HG02885 (cell line): ENCODE measurements around the gene OR7G2.

Experiments used
- ATAC-seq: cut with Tn5 transposase; IDR thresholded peaks from one replicate; pipeline ENCODE4 v1.9.1; 2021; ENCODE audit warnings: mild to moderate bottlenecking; ENCODE audit not compliant: unreplicated experiment, poor library complexity

Gene OR7G2

DNA sequence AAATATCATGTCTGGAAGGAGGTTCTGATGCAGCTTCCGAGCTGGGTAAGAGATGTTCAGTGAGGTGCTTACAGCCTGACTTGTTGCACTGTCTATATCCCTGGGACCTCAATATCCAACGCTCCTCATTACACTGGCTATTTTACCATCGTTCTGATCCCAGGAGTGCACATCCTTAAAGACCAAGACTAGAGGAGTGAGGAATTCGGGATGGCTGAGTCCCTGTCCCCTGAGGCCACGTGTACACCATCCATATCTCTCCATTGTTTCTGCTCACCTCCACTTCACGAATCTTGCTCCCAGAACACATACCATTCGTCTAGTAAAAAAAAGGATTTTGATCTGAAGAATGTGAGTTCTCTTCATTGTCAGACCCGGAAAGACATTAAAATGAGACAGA is at the start of gene OR7G2:
Gene OR7G2, minus strand, starts transcription at position 101 of the 400 bp plus-strand sequence. CDS start 4,232 bp downstream, outside the sequence.
- ATAC-seq: no peak

DNA sequence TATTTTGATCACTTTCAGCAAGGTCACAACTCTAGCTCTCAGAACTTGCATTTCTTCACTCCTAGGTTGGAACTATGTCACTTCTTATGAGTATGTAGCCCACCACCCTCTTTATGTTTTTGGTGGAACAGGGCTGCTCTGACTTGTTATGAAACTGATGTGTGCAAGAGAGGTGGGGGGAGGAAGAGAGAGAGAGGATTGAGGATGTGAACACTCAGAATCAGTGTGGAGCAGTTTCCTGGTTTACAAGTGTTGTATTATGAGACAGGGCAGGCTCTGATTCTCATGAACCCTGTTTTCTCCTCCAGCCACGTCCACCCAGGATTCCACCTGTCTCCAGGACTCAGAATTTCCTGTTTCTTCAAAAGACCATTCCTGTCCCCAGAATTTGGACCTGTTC is 49.0 kb upstream of the OR7G2 start:
- ATAC-seq: no peak

DNA sequence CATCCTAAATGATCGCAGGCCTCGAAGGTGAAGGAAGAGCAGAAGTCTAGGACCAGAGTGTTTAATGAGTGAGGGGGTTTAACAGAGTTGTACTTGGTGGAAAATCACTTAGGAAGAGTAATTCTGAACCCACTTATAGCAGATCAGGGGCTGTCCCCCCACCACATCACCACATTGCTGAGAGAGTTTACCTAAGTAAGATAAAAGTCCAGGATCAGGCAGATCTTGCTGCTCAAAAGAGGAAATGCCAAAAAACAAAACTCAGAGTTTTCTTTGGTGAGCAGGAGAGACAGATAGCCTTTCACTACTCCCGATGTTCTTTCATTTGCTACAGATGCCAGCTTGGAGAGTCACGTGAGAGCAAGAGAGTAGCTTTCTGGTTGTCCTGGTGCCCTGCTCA is 48.3 kb upstream of the OR7G2 start:
- no peak for ATAC-seq

DNA sequence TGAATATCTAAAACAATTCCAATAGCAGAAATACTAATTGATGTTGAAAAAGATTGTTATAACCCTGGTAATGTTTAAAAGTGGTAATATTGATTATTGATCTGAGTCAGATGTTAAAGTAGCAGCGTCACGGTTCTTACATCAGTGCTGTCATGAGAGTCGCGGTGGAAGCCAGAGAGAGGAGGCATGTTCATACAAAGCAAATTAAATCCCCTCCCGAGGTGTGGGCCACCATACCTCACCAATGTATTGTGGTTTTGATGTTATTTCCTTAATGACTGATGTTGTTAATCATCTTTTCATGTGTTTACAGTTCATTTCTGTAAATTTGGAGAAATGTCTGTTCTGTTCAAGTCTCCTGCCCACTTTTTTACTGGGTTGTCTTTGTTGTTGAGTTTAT is 44.1 kb upstream of the OR7G2 start:
- ATAC-seq: no peak

DNA sequence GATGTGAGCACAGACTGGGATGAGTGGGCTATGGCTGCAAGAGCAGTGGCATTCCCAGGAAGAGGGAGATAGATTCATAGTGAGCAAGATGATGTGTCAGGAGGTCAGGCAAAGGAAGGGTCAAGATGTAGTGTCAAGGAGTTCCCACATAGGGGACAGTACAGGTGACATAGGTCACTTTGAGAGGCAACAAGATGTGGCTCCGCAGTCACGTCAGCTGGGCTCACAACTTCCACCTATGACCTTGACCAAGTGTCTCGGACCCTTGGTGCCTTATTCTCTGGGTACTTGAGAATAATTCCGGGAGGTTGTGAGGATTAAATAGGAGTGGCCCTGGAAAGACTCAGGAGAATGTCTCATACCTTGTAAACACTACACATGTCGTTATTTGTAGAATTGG is 43.4 kb upstream of the OR7G2 start:
- ATAC-seq: no peak

DNA sequence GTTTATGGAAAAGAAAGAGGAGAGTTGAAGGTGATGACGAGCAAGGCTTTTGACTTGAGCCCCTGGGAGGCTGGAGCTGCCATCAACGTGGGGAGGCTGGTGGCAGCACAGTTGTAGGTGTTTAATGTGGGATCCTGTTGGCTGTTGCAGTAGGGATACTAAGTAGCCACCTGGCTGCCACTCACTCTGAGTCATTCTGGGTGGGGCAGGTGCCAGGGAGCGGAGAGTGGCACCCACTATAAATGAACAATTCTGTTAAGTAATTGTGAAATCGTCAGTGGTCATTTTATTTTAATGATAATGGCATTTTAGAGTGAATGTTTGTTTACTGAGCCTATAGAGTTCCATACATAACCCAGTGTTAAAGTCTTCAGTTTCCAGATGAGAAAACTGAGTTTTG is 42.7 kb upstream of the OR7G2 start:
- ATAC-seq: no peak

DNA sequence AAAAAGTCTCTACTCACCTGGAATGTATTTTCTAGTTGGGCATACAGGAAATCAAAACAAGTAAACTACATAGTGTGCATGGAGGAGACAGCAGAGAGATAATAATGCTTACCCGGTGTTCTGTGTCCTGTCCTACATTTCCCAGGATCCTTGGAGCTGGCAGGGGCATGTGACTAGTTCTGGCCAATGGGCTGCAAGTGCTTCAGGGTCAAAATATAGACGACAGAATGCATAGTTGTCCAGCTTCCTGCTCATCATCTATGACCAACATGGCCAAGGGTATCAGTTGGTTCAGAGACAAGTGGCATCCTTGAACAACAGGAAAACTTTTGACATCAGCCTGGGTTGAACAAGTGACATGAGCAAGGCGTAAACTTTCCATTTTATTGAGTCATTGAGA is 41.4 kb upstream of the OR7G2 start:
- no peak for ATAC-seq

DNA sequence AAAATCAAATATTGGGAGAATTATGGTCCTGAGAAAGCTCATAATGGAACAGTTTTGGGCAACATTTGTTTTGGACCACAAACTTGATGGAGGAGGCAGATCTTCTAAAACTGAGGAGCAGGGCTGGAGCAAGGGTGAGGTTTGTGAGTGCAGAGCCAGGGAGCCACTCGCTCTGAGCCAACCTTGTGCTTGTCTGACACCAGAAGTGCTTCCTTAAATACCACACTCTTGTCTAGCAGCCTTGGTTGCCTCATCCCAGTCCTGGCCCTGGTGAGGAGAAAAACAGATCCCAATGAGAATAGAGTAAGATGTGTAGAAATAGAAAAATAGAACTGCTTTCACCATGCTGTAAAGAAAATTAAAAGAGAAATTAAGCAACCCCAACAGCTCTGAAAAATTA is 39.6 kb upstream of the OR7G2 start:
- no peak for ATAC-seq

DNA sequence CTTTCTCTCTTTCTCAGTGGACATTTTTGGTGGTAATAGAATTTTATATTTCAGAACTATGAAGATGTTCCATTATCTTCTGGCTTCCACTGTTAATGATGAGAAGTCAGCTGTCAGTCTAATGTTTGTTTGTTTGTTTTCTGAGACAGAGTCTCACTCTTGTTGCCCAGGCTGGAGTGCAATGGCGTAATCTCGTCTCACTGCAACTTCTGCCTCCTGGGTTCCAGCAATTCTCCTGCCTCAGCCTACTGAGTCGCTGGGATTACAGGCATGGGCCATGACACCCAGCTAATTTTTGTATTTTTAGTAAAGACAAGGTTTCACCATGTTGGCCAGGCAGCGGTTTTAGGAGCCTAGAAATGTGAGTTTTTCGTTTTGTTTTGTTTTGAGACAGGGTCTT is 37.6 kb upstream of the OR7G2 start:
- ATAC-seq: no peak

DNA sequence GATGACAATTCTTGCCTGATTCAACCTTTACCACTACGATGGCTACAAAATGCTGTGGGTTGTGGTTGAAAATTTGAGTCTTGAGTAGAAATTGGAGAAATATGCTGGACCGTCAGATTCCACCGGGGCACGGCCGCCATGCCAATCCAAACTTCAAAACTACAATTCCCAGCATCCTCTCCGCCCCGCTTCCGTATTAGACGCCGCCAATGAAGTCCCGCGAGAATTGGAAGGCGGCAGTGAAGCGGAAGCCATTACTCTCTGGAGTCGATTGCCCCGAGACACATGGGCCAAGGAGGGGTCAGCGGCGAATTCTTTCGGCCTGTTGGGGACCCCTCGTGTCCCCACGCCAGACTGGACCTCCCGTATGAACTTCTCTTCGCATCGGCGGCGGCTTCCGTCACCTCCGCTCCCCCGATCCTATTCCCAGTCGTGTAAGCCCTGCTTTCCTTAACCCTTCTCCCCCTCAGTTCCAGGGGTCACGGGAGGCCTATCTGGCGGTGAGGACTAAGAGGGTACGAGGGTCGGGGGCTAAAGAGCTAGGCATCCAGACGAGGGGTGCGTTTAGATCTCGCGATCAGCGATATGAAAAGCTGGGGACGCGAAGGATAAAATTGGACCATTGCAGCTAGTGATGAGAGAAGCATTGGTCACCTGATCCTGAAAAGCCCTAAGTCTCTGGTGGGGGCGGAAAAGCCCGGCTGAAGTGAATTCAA is 33.0 kb upstream of the OR7G2 start, which contains the start of gene ZNF317:
Gene ZNF317, plus strand, starts transcription at position 239 of the 716 bp plus-strand sequence. CDS start 15,620 bp downstream, outside the sequence.
- ATAC-seq: peak; percentile 93

DNA sequence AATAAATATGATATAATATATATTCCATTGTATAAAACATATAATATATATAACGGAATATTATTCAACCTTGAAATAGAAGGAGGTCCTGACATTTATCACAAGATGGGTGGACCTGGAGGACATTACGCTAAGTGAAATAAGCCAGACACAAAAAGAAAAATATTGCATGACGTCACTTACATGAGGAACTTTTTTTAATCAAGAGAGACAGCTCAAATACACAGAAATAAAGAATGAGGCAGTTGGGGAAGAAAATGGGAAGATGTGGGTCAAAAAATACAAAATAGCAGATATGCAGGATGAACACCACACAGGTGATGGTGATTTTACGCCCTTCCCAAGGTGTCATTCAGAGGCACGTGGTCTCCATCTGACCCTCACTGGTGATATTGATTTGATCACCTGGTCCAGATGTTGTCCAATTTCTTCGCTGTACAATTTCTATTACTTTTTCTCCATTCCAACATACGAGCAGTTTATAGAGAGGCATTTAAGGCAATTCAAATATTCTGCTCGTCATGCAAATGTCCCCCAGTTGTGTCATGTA is 32.4 kb upstream of the OR7G2 start:
- no peak for ATAC-seq

DNA sequence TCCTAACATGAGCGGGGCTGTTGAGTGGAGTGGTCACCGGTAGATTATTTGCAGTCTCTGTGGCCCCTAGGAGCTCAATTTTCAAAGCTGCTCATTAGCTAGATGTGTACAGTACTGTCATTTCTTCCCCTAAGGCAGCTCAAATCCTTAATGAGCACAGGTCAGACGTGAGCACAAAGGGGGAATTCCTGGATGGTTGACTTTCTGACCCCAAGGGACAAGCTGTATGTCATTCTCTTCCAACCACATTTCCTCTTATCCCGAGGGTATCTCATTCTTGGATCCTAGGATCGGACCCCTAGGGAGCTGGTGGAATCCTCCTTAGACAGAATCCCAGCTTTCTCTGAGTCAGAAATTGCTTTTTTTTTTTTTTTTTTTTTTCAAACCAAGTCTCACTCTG is 25.1 kb upstream of the OR7G2 start:
- ATAC-seq: no peak

DNA sequence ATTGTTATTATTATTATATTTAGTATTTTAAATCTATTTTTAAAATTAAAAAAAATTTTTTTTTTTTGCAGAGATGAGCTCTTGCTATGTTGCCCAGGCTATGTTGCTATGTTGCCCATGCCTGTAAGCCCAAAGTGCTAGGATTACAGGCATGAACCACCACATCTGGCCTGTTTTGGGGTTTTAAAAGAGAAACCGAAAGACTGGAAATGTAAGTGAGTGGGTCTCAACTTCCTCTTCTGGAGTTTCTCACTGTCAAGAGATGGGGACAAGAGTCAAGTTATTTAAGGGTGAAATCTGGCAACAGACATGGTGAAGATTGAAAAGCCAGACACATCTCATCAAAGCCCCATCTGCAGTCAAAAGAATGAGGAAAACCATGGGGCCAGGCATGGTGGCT is 23.7 kb upstream of the OR7G2 start:
- ATAC-seq: no peak

DNA sequence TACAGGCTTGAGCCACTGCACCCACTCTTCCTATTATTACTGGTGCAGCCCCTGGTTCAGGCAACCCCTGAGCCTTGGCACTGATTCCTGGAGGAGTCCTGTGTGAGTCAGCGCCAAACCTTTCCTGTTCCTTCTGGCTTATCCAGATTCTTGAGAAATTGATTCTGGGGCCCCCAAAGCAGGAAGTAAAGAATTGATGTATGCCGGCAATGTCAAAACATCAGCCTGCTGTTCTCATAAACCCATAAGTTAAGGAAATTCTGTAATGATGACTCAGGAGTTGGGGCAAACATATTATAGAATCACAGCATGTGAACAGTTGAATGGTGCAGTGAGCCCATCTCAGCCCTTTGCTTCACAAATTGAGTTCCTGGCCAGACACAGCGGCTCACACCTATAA is 20.9 kb upstream of the OR7G2 start:
- no peak for ATAC-seq

DNA sequence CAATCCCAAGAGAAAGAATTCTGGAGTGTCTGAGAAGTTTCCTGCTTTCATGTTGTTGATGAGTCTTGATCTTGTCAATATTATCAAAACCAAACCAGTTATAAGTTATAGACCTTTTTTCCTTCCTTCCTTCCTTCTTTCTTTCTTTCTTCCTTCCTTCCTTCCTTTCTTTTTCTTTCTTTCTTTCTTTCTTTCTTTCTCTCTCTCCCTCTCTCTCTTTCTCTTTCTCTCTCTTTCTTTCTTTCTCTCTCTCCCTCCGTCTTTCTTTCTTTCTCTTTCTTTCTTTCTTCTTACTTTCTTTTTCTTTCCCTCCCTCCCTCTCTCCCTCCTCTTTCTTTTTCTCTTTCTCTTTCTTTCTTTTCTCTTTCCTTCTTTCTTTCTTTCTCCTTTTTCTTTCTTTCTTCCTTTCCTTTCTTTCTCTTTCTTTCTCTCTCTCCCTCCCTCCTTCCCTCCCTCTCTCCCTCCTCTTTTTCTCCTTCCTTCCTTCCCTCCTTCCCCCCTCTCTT is 19.7 kb upstream of the OR7G2 start, which contains the start of gene OR7G3:
Gene OR7G3, minus strand, starts transcription at position 51 of the 506 bp plus-strand sequence. Its CDS starts 0 bp downstream, at position 51.
- no peak for ATAC-seq

DNA sequence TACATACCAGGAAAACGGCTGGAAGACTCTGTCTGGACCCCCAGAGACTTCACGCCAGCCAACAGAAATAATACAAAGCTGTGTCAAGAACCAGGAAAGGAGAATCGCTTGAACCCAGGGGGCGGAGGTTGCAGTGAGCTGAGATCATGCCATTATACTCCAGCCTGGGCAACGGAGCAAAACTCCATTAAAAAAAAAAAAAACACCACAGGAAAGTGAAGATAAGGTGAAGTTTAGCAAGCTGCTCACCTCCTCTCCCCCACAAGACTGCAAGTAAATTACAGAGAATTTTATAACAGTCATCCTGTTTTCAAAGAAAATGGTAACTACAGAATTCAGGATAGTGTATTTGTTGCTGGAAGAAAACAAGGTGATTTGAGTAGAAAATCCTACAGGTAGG is 9.3 kb upstream of the OR7G2 start:
- no peak for ATAC-seq

DNA sequence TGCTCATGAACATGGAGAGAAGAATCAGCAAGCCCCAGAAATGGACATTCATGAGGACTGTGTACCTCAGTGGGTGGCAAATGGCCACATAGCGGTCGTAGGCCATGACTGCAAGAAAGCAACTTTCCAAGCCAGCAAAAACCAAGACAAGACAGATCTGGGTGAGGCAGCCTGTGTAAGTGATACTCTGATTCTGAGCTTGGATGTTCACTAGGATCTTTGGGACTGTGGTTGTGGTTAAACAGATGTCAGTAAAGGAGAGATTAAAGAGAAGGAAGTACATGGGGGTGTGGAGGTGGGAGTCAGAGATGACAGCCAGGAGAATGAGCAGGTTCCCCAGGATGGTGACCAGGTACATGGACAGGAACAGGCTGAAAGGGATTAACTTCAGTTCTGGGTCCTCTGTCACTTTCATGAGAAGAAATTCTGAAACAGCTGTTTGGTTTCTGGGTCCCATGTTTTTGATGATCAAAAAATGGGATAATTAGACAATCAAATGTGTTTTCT is 8.1 kb upstream of the OR7G2 start, which contains the start of gene OR7G1:
Gene OR7G1, minus strand, starts transcription at position 457 of the 507 bp plus-strand sequence. Its CDS starts 0 bp downstream, at position 457.
- ATAC-seq: no peak

DNA sequence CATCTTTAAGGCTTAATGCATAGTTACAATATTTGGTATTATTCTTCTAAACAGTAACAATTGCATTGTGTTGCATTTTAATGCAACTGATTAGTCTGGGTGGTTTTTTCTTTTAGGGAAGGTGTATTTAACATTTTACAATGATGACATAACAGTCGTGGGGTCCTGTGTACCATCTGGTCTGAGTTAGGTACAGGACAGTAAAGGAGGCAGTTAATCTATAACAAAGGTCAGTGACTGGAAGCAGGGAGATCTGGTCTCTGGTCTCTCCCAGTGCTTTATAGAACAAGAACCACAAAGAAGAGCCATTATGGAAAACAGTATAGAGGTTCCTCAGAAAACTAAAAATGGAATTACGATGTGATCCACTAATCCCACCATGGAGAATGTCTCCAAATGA is 2.7 kb upstream of the OR7G2 start:
- no peak for ATAC-seq

DNA sequence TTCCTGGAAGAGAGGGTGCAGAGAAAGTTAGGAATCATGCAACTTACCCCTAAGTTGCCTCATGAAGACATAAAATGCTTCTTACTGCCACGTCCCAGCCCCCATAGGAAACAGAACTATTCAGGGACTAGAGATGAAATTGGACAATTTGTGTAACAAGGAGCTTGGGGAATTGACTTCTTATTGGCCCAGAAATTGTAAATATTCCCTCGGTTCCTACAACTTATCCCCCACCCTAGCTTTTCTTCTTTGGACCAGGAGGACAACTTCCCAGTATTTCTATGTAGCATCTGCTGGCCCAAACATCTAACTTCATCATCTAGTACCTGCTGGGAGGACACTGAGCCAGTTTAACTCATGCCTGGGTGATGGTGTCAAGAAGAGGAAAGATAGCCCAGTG is 20.5 kb downstream of the OR7G2 start, which contains the start of gene OR1M1:
Gene OR1M1, plus strand, starts transcription at position 301 of the 400 bp plus-strand sequence. CDS start 6,184 bp downstream, outside the sequence.
- no peak for ATAC-seq

DNA sequence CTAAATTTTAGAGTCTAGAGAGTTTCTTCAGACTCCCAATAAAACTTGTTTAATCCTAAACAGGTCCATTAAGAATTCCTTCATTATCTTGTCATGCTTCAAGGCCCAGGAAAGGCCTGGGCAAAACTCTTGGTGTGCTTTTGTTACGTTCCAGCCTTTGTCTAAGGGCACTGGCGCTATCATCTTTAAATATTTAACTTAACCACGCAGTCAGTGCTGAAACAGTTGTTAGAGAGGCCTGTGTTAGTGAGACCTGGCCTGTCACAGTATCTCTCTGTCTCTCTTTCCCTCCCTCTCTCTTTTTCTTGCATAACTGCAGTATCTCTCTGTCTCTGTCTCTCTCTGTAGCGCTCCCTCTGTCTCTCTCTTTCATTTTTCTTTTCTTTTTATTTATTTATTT is 28.6 kb downstream of the OR7G2 start:
- no peak for ATAC-seq

DNA sequence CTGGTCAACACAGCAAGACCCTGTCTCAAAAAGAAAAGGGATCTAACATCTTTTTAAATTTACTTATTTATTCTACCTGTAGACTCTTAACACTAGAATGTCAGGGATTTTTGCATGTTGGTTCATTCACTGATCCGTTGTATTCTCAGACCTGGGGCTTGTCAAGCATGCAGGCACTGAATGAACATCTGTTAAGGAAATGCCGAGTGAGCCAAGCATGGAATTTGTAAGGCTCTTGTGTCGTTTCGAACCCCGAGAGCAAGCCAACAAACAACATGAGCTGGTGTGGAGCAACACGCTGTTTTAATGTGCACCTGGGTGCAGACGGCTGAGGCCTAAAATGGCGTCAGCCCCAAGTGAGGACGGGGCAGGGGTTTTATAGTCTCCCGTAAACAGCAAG is 30.4 kb downstream of the OR7G2 start:
- ATAC-seq: no peak
